DMS53 (cell line): ENCODE measurements around the gene CLEC4F.
A peak's percentile ranks its signal among the peaks of the same experiment; 100 is the strongest.
"Not testable (repeated sequence)": the region's sequence is repeated elsewhere in the genome, so short reads cannot be mapped to it uniquely, and the experiment has no call there.

Source experiments
- DNase-seq: peaks from one replicate; lab custom pipeline; 2025; lab: John Stamatoyannopoulos, UW

CLEC4F gene

GRCh38 chr2:70826696-70827350 lies 6.4 kb upstream of the CLEC4F start:
- no peak for DNase-seq

- no peak for DNase-seq
These were observed 2.9 kb upstream of the CLEC4F start for GRCh38 chr2:70823249-70823648.

- no peak for DNase-seq
These were observed 2.4 kb upstream of the CLEC4F start for GRCh38 chr2:70822843-70823242.

- DNase-seq: no peak
These were observed 3.0 kb downstream of the CLEC4F start for GRCh38 chr2:70817284-70817954.

GRCh38 chr2:70816726-70817125 lies 3.7 kb downstream of the CLEC4F start:
- DNase-seq: no peak

GRCh38 chr2:70808983-70809958 lies 11.1 kb downstream of the CLEC4F start:
- DNase-seq: no peak

- no peak for DNase-seq
These were observed 12.6 kb downstream of the CLEC4F start for GRCh38 chr2:70807828-70808118.

- DNase-seq: peak; percentile 47
These were observed 13.1 kb downstream of the CLEC4F start for GRCh38 chr2:70807102-70807827.

GRCh38 chr2:70806620-70807019 lies 13.8 kb downstream of the CLEC4F start:
- no peak for DNase-seq

- no peak for DNase-seq
These were observed 14.4 kb downstream of the CLEC4F start for GRCh38 chr2:70806013-70806412.

- DNase-seq: no peak
These were observed 18.7 kb downstream of the CLEC4F start for GRCh38 chr2:70801607-70802263.

- DNase-seq: no peak
These were observed 20.7 kb downstream of the CLEC4F start for GRCh38 chr2:70799706-70800105.

- not testable (repeated sequence) for DNase-seq
These were observed 22.4 kb downstream of the CLEC4F start for GRCh38 chr2:70797996-70798395.

GRCh38 chr2:70797506-70797905 lies 22.9 kb downstream of the CLEC4F start:
- DNase-seq: no peak

- DNase-seq: no peak
These were observed 24.1 kb downstream of the CLEC4F start for GRCh38 chr2:70796262-70796661.

GRCh38 chr2:70795164-70795995 lies 25.0 kb downstream of the CLEC4F start:
- DNase-seq: no peak

GRCh38 chr2:70793450-70793849 lies 26.9 kb downstream of the CLEC4F start:
- DNase-seq: no peak

- peak; percentile 71 for DNase-seq
These were observed 30.1 kb downstream of the CLEC4F start, which contains the start of gene FIGLA for GRCh38 chr2:70790136-70790828. Gene FIGLA, minus strand, starts transcription at chr2:70790643. Its CDS starts 5 bp downstream, at chr2:70790638.

GRCh38 chr2:70789304-70790135 lies 30.9 kb downstream of the CLEC4F start:
- peak; percentile 87 for DNase-seq
